ENCODE measurements around the gene BAX. TPM values are rescaled to one million over a fixed set of nuclear protein-coding genes. Genes with fewer than 3 reads are reported as not detected.

The BAX gene
- total and polyA plus RNA-seq, 2 of the 13 experiments (the other 11 are each of a cell fraction or from before 2014, with no cell fraction given): 139 to 176 TPM

- TF ChIP-seq ZNF740 (CRISPR knock-in tag; IDR thresholded peaks at IDR 0.05): no peak
- no peak for TF ChIP-seq ZNF496 (CRISPR knock-in tag; IDR thresholded peaks at IDR 0.05; ENCODE audit: insufficient replicate concordance)
- no peak for TF ChIP-seq NFRKB (IDR thresholded peaks at IDR 0.05)
- TF ChIP-seq ATRX (CRISPR knock-in tag; IDR thresholded peaks at IDR 0.05; ENCODE audit: borderline replicate concordance): no peak
- no peak for TF ChIP-seq SP5 (CRISPR knock-in tag; IDR thresholded peaks at IDR 0.05; ENCODE audit: borderline replicate concordance, low read depth)
- TF ChIP-seq ZNF468 (CRISPR knock-in tag; IDR thresholded peaks at IDR 0.05): no peak
- no peak for TF ChIP-seq HBP1 (CRISPR knock-in tag; IDR thresholded peaks at IDR 0.05; ENCODE audit: low read depth)
- no peak for TF ChIP-seq GATA4 (IDR thresholded peaks at IDR 0.05; ENCODE audit: borderline replicate concordance, low read depth)
- TF ChIP-seq ARNT (IDR thresholded peaks at IDR 0.05): no peak
- no peak for TF ChIP-seq RARA (CRISPR knock-in tag; IDR thresholded peaks at IDR 0.05)
- TF ChIP-seq TCF7 (IDR thresholded peaks at IDR 0.05; ENCODE audit: low read depth): no peak
- TF ChIP-seq ZNF570 (CRISPR knock-in tag; IDR thresholded peaks at IDR 0.05; ENCODE audit: borderline replicate concordance): no peak
- TF ChIP-seq EEA1 (CRISPR knock-in tag; IDR thresholded peaks at IDR 0.05; ENCODE audit: borderline replicate concordance): no peak
- TF ChIP-seq IKZF4 (CRISPR knock-in tag; IDR thresholded peaks at IDR 0.05; ENCODE audit: borderline replicate concordance, low read depth, not compliant biosample characterization): peak; percentile 25
- no peak for TF ChIP-seq SP140L (CRISPR knock-in tag; IDR thresholded peaks at IDR 0.05; ENCODE audit: borderline replicate concordance)
- TF ChIP-seq CC2D1A (CRISPR knock-in tag; IDR thresholded peaks at IDR 0.05): no peak
- no peak for TF ChIP-seq ZNF564 (CRISPR knock-in tag; IDR thresholded peaks at IDR 0.05)
- TF ChIP-seq REL (CRISPR knock-in tag; conservative IDR thresholded peaks at IDR 0.05): no peak
- TF ChIP-seq RBM39 (IDR thresholded peaks at IDR 0.05; ENCODE audit: low read depth, low read length, poor library complexity, severe bottlenecking): no peak
- TF ChIP-seq PLSCR1 (CRISPR knock-in tag; IDR thresholded peaks at IDR 0.05; ENCODE audit: borderline replicate concordance): no peak
- peak; percentile 20 for TF ChIP-seq MAX (IDR thresholded peaks at IDR 0.05)
- TF ChIP-seq ZNF24 (IDR thresholded peaks at IDR 0.05): no peak
- no peak for TF ChIP-seq MXD1 (CRISPR knock-in tag; IDR thresholded peaks at IDR 0.05)
- TF ChIP-seq RNF219 (CRISPR knock-in tag; IDR thresholded peaks at IDR 0.05): no peak
- TF ChIP-seq MED8 (CRISPR knock-in tag; IDR thresholded peaks at IDR 0.05; ENCODE audit: insufficient replicate concordance): no peak
- no peak for TF ChIP-seq HMG20A (CRISPR knock-in tag; IDR thresholded peaks at IDR 0.05; ENCODE audit: borderline replicate concordance)
- TF ChIP-seq ZNF230 (CRISPR knock-in tag; IDR thresholded peaks at IDR 0.05): 0 out of 2 replicates have a peak, but pooled peaks have one; percentile 3
- no peak; the same call in 1 of the 2 replicates for TF ChIP-seq NCOA1 (CRISPR knock-in tag; IDR thresholded peaks at IDR 0.05)
Measured at GRCh38 chr19:48961673-48962028, 7.0 kb downstream of the BAX start (continued).
